Left ventricle myocardium superior (tissue), 1 donor: ENCODE measurements around the gene VTCN1. TPM values are rescaled to one million over a fixed set of nuclear protein-coding genes. Genes with fewer than 3 reads are reported as not detected.
"Not testable (repeated sequence)": the region's sequence is repeated elsewhere in the genome, so short reads cannot be mapped to it uniquely, and the experiment has no call there.

Experiments used
- ATAC-seq: fragments of 200-7000 bp; cut with Tn5 transposase; one replicate; pipeline ENCODE4 v1.9.1; 2020; ENCODE audit warnings: mild to moderate bottlenecking, moderate library complexity
- DNase-seq: peaks from one replicate; pipeline ENCODE4 v3.0.0-alpha.2; 2020
- intact Hi-C: fragments of 100-400 bp; cut with micrococcal nuclease; formaldehyde crosslinking; loops from one replicate; pipeline ENCODE4 v1.11.0; 2022
- long read RNA-seq: library from polyadenylated mRNA; unstranded; transcript quantifications from one replicate; pipeline ENCODE4 v2.0.0, GENCODE V29; 2021
- total RNA-seq: library from RNA; stranded (reverse); fragmentation: NEBNext Ultra II Directional; extraction: Animal tissue kit (Norgen Biotek cat#: 25700); gene quantifications from one replicate; pipeline ENCODE4 v1.2.1, GENCODE V29; 2021
- donor health status: DM: no; HTN: yes; CAD: no; lungs with severe emphysema.

Gene VTCN1
- total RNA-seq: not detected
- long read RNA-seq: 0 reads

DNA sequence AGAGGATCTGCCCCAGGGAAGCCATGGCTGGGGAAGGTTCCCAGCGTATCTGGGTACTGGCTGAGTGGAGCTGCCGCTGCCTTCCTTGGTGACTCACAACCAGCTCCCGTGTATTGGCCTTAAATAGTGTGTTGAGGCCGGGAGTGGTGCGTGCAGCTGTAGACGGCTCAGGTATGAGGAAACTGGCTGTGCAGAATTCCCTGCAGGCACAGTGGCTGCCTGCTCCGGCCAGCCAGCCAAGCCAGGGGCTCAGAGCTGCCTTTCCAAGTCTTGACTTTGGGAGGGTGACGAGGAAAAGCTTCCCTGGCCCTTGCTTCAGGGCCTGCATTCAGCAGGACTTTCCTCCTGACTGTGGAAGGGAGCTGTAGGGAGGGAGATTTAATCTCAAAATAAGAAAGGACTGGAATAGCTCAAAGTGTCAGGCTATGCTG lies at the start of gene VTCN1:
Gene VTCN1, minus strand, starts transcription at position 97 of the 431 bp plus-strand sequence. Its CDS starts 72 bp downstream, at position 25.
- DNase-seq (no peak), ATAC-seq (no peak)
- intact Hi-C loops: no loop called here

DNA sequence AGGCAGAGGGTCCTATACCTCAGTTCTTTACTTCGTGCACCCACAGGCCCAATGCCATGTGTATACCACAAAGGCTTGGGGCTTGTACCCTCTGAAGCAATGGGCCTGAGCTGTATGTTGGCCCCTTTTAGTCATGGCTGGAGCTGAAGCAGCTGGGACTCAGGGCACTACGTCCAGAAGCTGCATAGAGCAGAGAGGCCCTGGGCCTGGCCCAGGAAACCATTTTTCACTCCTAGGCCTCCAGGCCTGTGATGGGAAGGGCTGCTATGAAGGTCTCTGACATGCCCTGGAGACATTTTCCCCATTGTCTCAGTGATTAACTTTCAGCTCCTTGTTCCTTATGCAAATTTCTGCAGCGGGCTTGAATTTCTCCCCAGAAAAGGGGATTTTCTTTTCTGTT lies 48.1 kb upstream of the VTCN1 start:
- DNase-seq (no peak), ATAC-seq (no peak)
- intact Hi-C loops: no loop called here

GRCh38 chr1:117258075-117258474 lies 47.3 kb upstream of the VTCN1 start:
- ATAC-seq, intact Hi-C loops, DNase-seq: not testable (repeated sequence)

- intact Hi-C loops: no loop called here
- ATAC-seq (no peak), DNase-seq (no peak)
These were observed 46.6 kb upstream of the VTCN1 start for GRCh38 chr1:117257291-117257690.

DNA sequence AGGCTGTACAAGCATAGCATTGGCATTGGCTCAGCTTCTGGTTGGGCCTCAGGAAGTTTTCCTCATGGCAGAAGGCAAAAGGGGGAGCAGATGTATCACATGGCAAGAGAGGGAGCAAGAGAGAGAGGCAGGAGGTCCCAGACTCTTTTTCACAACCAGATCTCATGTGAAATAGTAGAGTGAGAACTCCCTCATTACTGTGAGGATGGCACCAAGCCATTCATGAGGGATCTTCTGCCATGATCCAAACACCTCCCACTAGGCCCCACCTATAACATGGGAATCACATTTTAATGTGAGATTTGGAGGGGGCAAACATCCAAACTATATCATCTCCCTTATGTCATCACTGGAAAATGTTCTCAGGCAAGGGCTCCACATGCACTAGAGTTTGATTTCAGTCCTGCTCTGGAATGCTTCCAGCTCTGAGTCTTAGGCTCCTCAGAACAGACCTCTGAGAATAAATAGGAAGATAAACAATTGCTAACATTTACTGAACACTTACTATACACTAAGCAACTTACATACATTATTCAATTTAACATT lies 39.4 kb upstream of the VTCN1 start:
- peak; percentile 33 for ATAC-seq
- intact Hi-C loops: no loop called here
- DNase-seq: no peak

DNA sequence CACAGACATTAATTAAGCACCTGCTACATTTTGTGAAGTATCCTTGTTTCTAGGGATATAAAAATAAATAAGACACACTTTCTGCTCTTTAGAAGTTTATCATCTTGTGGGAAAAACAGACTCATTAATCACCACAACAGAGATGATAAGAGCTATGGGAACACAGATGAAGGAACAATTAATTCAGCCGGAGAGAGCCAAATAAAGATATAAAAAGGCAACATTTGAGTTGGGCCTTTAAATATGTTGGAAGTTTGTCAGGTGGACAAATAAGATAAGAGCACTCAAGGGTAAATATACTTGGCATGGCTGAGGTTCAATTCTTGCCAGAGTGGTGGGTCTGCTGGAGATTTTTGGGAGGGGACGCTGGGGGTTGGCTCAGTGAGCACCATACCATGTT lies 34.2 kb upstream of the VTCN1 start:
- intact Hi-C loops: no loop called here
- no peak for ATAC-seq

GRCh38 chr1:117244306-117244705 lies 33.6 kb upstream of the VTCN1 start:
- DNase-seq (no peak), ATAC-seq (no peak)
- intact Hi-C loops: no loop called here

More for the DNA sequence above, 34.2 kb upstream of the VTCN1 start:
- no peak for DNase-seq

DNA sequence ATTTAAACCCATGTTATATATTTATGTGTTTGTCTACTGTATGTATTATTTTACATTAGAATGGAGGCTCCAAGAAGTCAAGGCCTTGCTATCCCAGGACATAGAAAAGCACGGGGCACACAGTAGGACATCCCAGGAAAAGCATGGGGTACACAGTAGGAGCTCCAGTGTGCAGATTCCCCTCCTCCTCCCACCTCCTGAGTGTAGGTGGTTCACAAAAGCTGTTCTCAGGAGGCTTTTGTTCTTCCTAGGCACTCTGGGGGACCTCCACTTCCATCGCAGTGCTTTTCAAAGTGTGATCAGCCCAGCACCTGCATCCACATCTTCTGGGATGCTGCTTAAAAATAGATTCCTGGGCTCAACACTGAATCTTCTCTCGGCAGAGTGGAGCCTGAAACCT lies 30.8 kb upstream of the VTCN1 start:
- no peak for ATAC-seq
- DNase-seq: no peak
- intact Hi-C loops: no loop called here

DNA sequence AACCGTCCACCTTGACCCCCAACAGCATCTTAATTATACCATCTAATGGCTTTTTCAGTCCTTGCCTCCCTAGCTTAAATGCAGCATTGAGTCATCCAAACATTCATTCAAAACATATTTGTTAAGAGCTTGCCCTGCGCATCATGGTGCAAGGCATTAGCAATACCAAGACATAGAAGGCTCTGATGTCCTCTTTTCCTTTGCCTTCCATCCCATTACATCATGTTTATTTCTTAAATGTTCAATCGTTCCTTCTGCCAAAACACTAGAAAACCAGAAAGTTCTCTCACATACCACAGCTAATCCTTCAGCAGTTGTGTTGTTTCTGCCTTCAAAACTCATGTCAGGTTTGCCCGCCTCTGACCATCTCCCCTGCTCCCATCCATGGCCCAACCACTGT lies 29.8 kb upstream of the VTCN1 start:
- intact Hi-C loops: no loop called here

DNA sequence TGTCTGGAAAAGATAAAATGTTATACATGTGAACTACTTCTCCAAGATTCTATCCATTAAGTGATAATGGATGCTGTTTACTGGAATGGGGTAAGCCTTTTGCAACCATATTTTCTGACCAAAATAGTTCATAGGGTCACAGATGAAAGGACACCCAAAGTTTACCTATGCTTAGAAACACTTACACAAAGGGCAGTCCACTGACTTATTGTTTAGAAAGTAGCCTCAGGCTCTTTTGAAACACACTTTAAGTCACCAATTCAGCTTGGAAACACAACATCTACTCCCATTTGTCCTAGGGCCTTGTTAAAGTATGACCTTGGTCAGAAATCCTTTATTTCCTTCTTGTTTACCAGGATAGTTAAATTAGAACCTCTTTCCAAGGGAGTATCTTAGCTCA lies 28.7 kb upstream of the VTCN1 start:
- no peak for ATAC-seq
- intact Hi-C loops: no loop called here
- no peak for DNase-seq

More for the DNA sequence above, 29.8 kb upstream of the VTCN1 start:
- DNase-seq (no peak), ATAC-seq (no peak)

DNA sequence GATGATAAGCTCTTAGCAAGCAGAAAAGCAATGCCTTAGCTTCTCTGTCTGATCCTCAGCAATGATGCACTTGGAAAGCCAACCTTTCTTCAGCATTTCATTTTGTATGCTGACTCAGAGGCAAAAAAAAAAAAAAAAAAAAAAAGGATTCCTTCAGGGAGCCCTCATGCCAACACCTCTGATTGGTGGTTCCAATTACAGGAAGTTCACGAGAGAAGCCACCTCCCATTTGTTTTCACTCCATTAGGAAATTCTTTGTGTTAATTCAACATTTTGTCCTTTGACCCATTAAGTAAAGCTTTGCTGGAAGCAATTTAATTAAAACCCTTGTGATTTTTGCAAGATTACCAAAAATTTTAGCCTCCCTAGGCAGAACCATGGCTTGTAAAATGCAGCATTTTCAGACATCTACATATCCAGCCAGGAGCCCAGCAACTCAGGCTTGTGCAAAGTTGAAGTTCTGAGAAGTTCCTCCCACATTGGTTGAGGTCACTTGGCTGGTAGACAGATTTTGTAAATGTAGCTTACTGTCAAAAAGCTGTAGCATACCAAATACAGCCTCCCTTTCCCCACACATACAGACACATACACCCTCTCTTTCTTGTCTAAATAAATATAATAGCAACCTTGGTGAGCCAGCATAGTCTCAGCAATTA lies 27.1 kb upstream of the VTCN1 start:
- intact Hi-C loops: no loop called here
- ATAC-seq: no peak
- DNase-seq: no peak

- intact Hi-C loops: no loop called here
- DNase-seq (peak; percentile 73), ATAC-seq (peak; percentile 92)
These were observed 25.2 kb upstream of the VTCN1 start for GRCh38 chr1:117235863-117236465.

GRCh38 chr1:117232531-117232930 lies 21.8 kb upstream of the VTCN1 start:
- intact Hi-C loops: no loop called here
- DNase-seq: no peak
- ATAC-seq: peak; percentile 70

- intact Hi-C loops: no loop called here
- peak; percentile 24 for ATAC-seq
- DNase-seq: no peak
These were observed 21.1 kb upstream of the VTCN1 start for GRCh38 chr1:117231748-117232373.

DNA sequence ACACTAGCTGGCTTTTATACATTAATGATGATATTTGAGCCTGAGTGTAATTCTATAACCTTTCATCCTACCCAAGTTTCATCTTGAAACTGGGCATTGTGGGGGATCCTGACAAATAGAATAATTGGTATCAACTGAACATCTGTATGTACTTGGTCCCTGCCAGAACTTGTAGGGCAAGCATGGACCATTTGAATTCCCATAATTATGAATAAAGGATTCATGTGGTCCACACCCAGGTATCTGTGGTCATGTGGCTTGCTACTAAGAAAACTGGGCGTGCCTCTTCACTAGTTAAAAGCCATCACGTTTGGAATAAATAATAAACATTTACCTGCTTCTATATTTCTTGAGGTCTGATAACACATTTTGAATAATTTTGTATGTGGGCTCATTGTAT lies 20.6 kb upstream of the VTCN1 start:
- ATAC-seq: no peak
- DNase-seq: no peak
- intact Hi-C loops: no loop called here

DNA sequence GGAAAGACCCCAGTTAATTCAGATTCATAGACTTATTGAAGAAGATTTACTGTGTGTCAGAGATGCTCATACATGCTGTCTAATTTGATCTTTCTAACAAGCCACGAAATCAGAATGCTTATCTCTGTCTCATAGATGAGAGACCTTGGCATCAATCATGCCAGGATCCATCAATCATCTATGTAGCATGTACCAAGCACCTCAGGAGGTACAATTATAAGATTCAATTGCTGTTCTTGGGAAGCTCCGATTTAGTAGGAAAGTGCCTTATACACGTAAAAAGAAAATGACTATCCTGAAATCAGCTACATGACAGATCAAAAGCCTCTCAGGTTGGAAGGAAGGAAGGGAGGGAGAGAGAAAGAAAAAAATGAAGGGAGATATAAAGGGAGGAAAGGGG lies 18.5 kb upstream of the VTCN1 start:
- intact Hi-C loops: no loop called here
- DNase-seq (no peak), ATAC-seq (no peak)

GRCh38 chr1:117225931-117226330 lies 15.2 kb upstream of the VTCN1 start:
- no peak for DNase-seq
- ATAC-seq: no peak
- intact Hi-C loops: no loop called here

DNA sequence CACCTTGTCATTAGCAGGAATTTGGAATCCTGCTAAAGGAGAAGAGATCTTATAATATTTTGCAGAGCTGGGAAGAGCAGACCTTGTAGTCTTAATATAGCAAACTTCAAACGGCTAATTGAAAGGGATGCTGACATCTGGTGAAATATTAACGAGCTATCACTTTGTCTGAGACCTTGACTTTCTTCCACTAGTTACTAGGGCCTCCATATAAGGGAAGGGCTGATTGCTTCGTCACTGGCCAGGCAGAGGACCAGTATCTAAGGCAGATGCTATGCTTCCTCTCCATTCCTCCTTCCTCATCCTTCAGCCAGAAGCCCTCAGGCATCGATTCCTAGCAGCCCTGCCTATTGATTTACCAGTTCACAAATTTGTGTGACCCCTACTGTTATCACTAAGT lies 6.0 kb upstream of the VTCN1 start:
- intact Hi-C loops: no loop called here
- ATAC-seq (peak; percentile 25), DNase-seq (no peak)

- intact Hi-C loops: no loop called here
- DNase-seq (peak; percentile 39), ATAC-seq (peak; percentile 89)
These were observed 5.2 kb upstream of the VTCN1 start for GRCh38 chr1:117215733-117216462.

- intact Hi-C loops: no loop called here
- DNase-seq (no peak), ATAC-seq (no peak)
These were observed 4.3 kb upstream of the VTCN1 start for GRCh38 chr1:117215019-117215418.
